Cardiac atrium fibroblast (primary cell): ENCODE measurements around the gene RBKS. TPM values are rescaled to one million over a fixed set of nuclear protein-coding genes. Genes with fewer than 3 reads are reported as not detected.

Experiments used
- total RNA-seq: library from RNA; depleted of rRNA; stranded (reverse); fragments of >200 nt; gene quantifications from 2 replicates; pipeline ENCODE4 v1.2.3, GENCODE V29; 2015

The RBKS gene
- total RNA-seq, result 0.36 and 1.8 TPM in 2 replicates

GRCh38 chr2:27890146-27890923, at the start of gene RBKS, which contains the start of gene BABAM2:
Gene RBKS, minus strand, starts transcription at chr2:27890387. Its CDS starts 42 bp downstream, at chr2:27890345.
Gene BABAM2, plus strand, starts transcription at chr2:27890729. Its CDS starts 3,828 bp downstream, at chr2:27894557.

GRCh38 chr2:27771548-27772335, 118.4 kb downstream of the RBKS start, which contains the start of gene MRPL33:
Gene MRPL33, plus strand, starts transcription at chr2:27771719. Its CDS starts 59 bp downstream, at chr2:27771778.

Other genes starting within 250 kb of the RBKS start
- 16.1 and 20.6 TPM in 2 replicates for gene SUPT7L, start 226.8 kb downstream of the RBKS start, total RNA-seq
- 15.2 and 24.9 TPM in 2 replicates for gene SLC4A1AP, start 226.5 kb downstream of the RBKS start, total RNA-seq
- 66.1 and 94.2 TPM in 2 replicates for gene MRPL33, start 118.7 kb downstream of the RBKS start, total RNA-seq
- gene BABAM2, start 342 bp upstream of the RBKS start, total RNA-seq, result 30.3 and 32.3 TPM in 2 replicates